ENCODE results near the gene TMEM127. TPM values are rescaled to one million over a fixed set of nuclear protein-coding genes. Genes with fewer than 3 reads are reported as not detected.

Gene TMEM127
- polyA plus RNA-seq, 2 of the 4 experiments (the other 2 are of a cell fraction), result 31.9 to 38.7 TPM

DNA sequence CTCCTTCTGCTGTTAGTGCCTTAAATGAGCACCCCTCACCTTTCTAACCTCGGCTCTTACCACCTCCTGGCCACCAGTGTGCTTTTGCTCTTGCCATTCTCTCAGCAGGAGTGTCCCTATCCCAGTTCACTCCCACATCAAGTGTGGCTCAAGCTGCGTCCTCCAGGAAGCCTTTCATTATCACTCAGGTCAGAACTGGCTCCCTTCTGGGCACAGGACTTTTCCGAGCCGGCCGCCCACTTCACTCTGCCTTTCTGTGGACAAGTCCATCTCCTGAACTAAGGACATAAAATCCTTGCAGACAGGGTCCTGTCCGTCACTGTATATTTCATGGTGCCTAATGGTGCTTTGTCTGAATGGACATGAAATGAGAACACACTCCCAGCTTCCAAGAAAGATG, 15.6 kb downstream of the TMEM127 start (continued):
- TF ChIP-seq BCL3 (IDR thresholded peaks at IDR 0.05) (no peak), CTCF (IDR thresholded peaks at IDR 0.05) (no peak), PHF8 (IDR thresholded peaks at IDR 0.05; ENCODE audit: borderline replicate concordance, low read depth) (no peak), TFCP2L1 (CRISPR knock-in tag; IDR thresholded peaks at IDR 0.05) (no peak), CHD4 (IDR thresholded peaks at IDR 0.05; ENCODE audit: borderline replicate concordance) (no peak), MAFK (IDR thresholded peaks at IDR 0.05; ENCODE audit: partially characterized antibody) (no peak), NR3C1 (IDR thresholded peaks at IDR 0.05) (no peak)

- POLR2A ChIA-PET, result no interaction called here
- Histone ChIP-seq H3K4me3 (no peak overlapping the region), H3K9me3 (no peaks in the 10 kb centered on the region), H3K27ac (no peak overlapping the region), H3K4me1 (0 out of 3 replicates have a peak, but pooled peaks cover 5% of the 10 kb centered on the region), H3K4me2 (no peak overlapping the region)
- CTCF ChIA-PET, result interaction anchor here (0.7 to 2.9 kb wide), 2 partner anchors 11 to 406 kb away, joined by 3 to 11 read pairs; no protein-coding TSS in a partner anchor
- no peak for ATAC-seq
- no peak for DNase-seq (ENCODE audit: low read depth in 1 of 2, low spot score in 1 of 2)
- TF ChIP-seq ELK1 (IDR thresholded peaks at IDR 0.05; ENCODE audit: low read depth, low read length) (no peak), BCL3 (IDR thresholded peaks at IDR 0.05) (no peak), HMGXB4 (CRISPR knock-in tag; IDR thresholded peaks at IDR 0.05; ENCODE audit: borderline replicate concordance) (no peak), GATA3 (IDR thresholded peaks at IDR 0.05; ENCODE audit: borderline replicate concordance) (no peak), HOXB5 (CRISPR knock-in tag; IDR thresholded peaks at IDR 0.05) (no peak), ZFP36 (IDR thresholded peaks at IDR 0.05; ENCODE audit: borderline replicate concordance, partially characterized antibody) (no peak), USF2 (IDR thresholded peaks at IDR 0.05) (no peak), HEYL (CRISPR knock-in tag; IDR thresholded peaks at IDR 0.05) (no peak)
- FAIRE-seq, result no peak
- 94% methylated on average over 9 of the region's 9 CpGs for WGBS (ENCODE audit: missing lambda C conversion rate)
These were observed 16.1 kb downstream of the TMEM127 start for GRCh38 chr2:96249654-96250053.

GRCh38 chr2:96248624-96249023, 17.2 kb downstream of the TMEM127 start:
- no peak overlapping the region for H3K4me2 ChIP-seq
- H3K9me3 ChIP-seq, result no peaks in the 10 kb centered on the region
- POLR2A ChIA-PET, result no interaction called here
- no peak for FAIRE-seq
- CTCF ChIA-PET, result interaction anchor here (1.0 to 1.2 kb wide), 3 partner anchors 9 to 12 kb away, joined by 3 to 5 read pairs (median 4); no protein-coding TSS in a partner anchor
- no peak overlapping the region for H3K4me3 ChIP-seq
- DNase-seq (ENCODE audit: low read depth in 1 of 2, low spot score in 1 of 2), result no peak
- H3K4me1 ChIP-seq, result 0 out of 3 replicates have a peak, but pooled peaks cover 5% of the 10 kb centered on the region
- 97% methylated on average over 4 of the region's 4 CpGs for WGBS (ENCODE audit: missing lambda C conversion rate)
- ATAC-seq, result no peak
- no peak overlapping the region for H3K27ac ChIP-seq
- no peak for TF ChIP-seq NFE2L2 (conservative IDR thresholded peaks at IDR 0.05; ENCODE audit: low read length)
- TF ChIP-seq GATA3 (IDR thresholded peaks at IDR 0.05; ENCODE audit: borderline replicate concordance), result no peak
- TF ChIP-seq REST (IDR thresholded peaks at IDR 0.05), result no peak
- TF ChIP-seq HOXA7 (CRISPR knock-in tag; IDR thresholded peaks at IDR 0.05), result no peak
- no peak for TF ChIP-seq RAD21 (conservative IDR thresholded peaks at IDR 0.05 in 1 of 2, IDR thresholded peaks at IDR 0.05 in 1 of 2)
- TF ChIP-seq TP53 (CRISPR knock-in tag; IDR thresholded peaks at IDR 0.05), result no peak
- TF ChIP-seq MAZ (IDR thresholded peaks at IDR 0.05; ENCODE audit: borderline replicate concordance, low read depth, low read length), result no peak
- no peak for TF ChIP-seq ESRRA (IDR thresholded peaks at IDR 0.05; ENCODE audit: borderline replicate concordance, low read length)
- TF ChIP-seq FOXS1 (CRISPR knock-in tag; IDR thresholded peaks at IDR 0.05), result no peak
- no peak for TF ChIP-seq PHF8 (IDR thresholded peaks at IDR 0.05; ENCODE audit: borderline replicate concordance, low read depth)
- no peak for TF ChIP-seq CBX8 (IDR thresholded peaks at IDR 0.05)

Data from A549 (cell line).